ENCODE measurements around the gene TUBA4A. TPM values are rescaled to one million over a fixed set of nuclear protein-coding genes. Genes with fewer than 3 reads are reported as not detected.
A peak's percentile ranks its signal among the peaks of the same experiment; 100 is the strongest.

Gene TUBA4A
- polyA plus RNA-seq, 1 donor from 2014 or later, result not detected

- no peaks in the 10 kb centered on the region for H3K27me3 ChIP-seq (ENCODE audit: insufficient read depth, low read depth, low read length)
- TF ChIP-seq TAF1 (IDR thresholded peaks at IDR 0.05; ENCODE audit: low read depth), result no peak
- TF ChIP-seq EP300 (conservative IDR thresholded peaks at IDR 0.05; ENCODE audit: poor library complexity, severe bottlenecking), result no peak
- no peak for TF ChIP-seq CTCF (IDR thresholded peaks at IDR 0.05; ENCODE audit: poor library complexity, severe bottlenecking)
- no peak for TF ChIP-seq MXI1 (conservative IDR thresholded peaks at IDR 0.05; ENCODE audit: poor library complexity, severe bottlenecking)
- TF ChIP-seq EZH2 (IDR thresholded peaks at IDR 0.05; ENCODE audit: borderline replicate concordance, insufficient read depth, low read length, poor library complexity, severe bottlenecking), result no peak
- TF ChIP-seq POLR2AphosphoS5 (IDR thresholded peaks at IDR 0.05), result no peak
- TF ChIP-seq SMC3 (conservative IDR thresholded peaks at IDR 0.05; ENCODE audit: poor library complexity), result no peak
- H3F3A ChIP-seq (ENCODE audit: insufficient read depth, low read length, poor library complexity, severe bottlenecking), result no peaks in the 10 kb centered on the region
- no peaks in the 10 kb centered on the region for H3K9me3 ChIP-seq (ENCODE audit: low read length)
- no peak overlapping the region for H3K9ac ChIP-seq (ENCODE audit: low read length)
- no peak overlapping the region for H3K27ac ChIP-seq (ENCODE audit: low read length)
- no peaks in the 10 kb centered on the region for H3K9me2 ChIP-seq (ENCODE audit: insufficient read depth, low read length)
- no peak overlapping the region for H3K4me3 ChIP-seq (ENCODE audit: low read length)
- H3K36me3 ChIP-seq (ENCODE audit: insufficient read depth, low read length), result no peaks in the 10 kb centered on the region
- no peaks in the 10 kb centered on the region for H3K79me2 ChIP-seq (replicated peaks; ENCODE audit: insufficient read depth, low read length)
- no peak overlapping the region for H3K4me2 ChIP-seq (ENCODE audit: low read length)
- H4K20me1 ChIP-seq (ENCODE audit: insufficient read depth), result no peaks in the 10 kb centered on the region
- H2AFZ ChIP-seq (ENCODE audit: low read depth, low read length), result no peak overlapping the region
These were observed 33.8 kb downstream of the TUBA4A start for GRCh38 chr2:219219784-219220532.

GRCh38 chr2:219218732-219219701, 34.7 kb downstream of the TUBA4A start, which contains the start of gene ABCB6:
TSS of gene ABCB6 (minus strand) at chr2:219218958. CDS start at chr2:219218673, 285 bp downstream.
- no peak within 1 kb of the TSS for H2AFZ ChIP-seq (ENCODE audit: low read depth, low read length)
- peak within 1 kb of the TSS; percentile 79 for H3K4me3 ChIP-seq (ENCODE audit: low read length)
- no peaks in the 10 kb centered on the region for H3K27me3 ChIP-seq (ENCODE audit: insufficient read depth, low read depth, low read length)
- H3K36me3 ChIP-seq (ENCODE audit: insufficient read depth, low read length), result no peaks in the 10 kb centered on the region
- H3K9me3 ChIP-seq (ENCODE audit: low read length), result no peaks in the 10 kb centered on the region
- H3K9me2 ChIP-seq (ENCODE audit: insufficient read depth, low read length), result no peaks in the 10 kb centered on the region
- H3K79me2 ChIP-seq (replicated peaks; ENCODE audit: insufficient read depth, low read length), result no peaks in the 10 kb centered on the region
- H3K9ac ChIP-seq (ENCODE audit: low read length), result peak within 1 kb of the TSS; percentile 60
- no peaks in the 10 kb centered on the region for H3F3A ChIP-seq (ENCODE audit: insufficient read depth, low read length, poor library complexity, severe bottlenecking)
- no peaks in the 10 kb centered on the region for H4K20me1 ChIP-seq (ENCODE audit: insufficient read depth)
- TF ChIP-seq TAF1 (IDR thresholded peaks at IDR 0.05; ENCODE audit: low read depth), result no peak
- TF ChIP-seq MXI1 (conservative IDR thresholded peaks at IDR 0.05; ENCODE audit: poor library complexity, severe bottlenecking), result peak; percentile 91
- no peak for TF ChIP-seq RAD21 (conservative IDR thresholded peaks at IDR 0.05)
- TF ChIP-seq EZH2 (IDR thresholded peaks at IDR 0.05; ENCODE audit: borderline replicate concordance, insufficient read depth, low read length, poor library complexity, severe bottlenecking), result no peak
- TF ChIP-seq EP300 (conservative IDR thresholded peaks at IDR 0.05; ENCODE audit: poor library complexity, severe bottlenecking), result no peak
- no peak for TF ChIP-seq REST (IDR thresholded peaks at IDR 0.05; ENCODE audit: borderline replicate concordance)
- TF ChIP-seq POLR2AphosphoS5 (IDR thresholded peaks at IDR 0.05), result peak; percentile 80
- TF ChIP-seq SMC3 (conservative IDR thresholded peaks at IDR 0.05; ENCODE audit: poor library complexity), result peak; percentile 11
- TF ChIP-seq CTCF (IDR thresholded peaks at IDR 0.05; ENCODE audit: poor library complexity, severe bottlenecking), result no peak
- H3K4me2 ChIP-seq (ENCODE audit: low read length), result peak within 1 kb of the TSS; percentile 59
- H3K27ac ChIP-seq (ENCODE audit: low read length), result no peak within 1 kb of the TSS

All from neural cell (in vitro differentiated cells).